GM12892 (cell line): Measurements from ENCODE around the gene NLRC5.

Source experiments
- POLR2A ChIP-seq: IDR thresholded peaks from 2 replicates; pipeline ENCODE4 v1.6.1; 2011; ENCODE audit warnings: low read depth, low read length, control low read depth
- POLR2AphosphoS5 ChIP-seq: IDR thresholded peaks from 2 replicates; pipeline ENCODE4 v1.6.1; 2011; ENCODE audit warnings: low read depth, low read length, control low read depth

DNA sequence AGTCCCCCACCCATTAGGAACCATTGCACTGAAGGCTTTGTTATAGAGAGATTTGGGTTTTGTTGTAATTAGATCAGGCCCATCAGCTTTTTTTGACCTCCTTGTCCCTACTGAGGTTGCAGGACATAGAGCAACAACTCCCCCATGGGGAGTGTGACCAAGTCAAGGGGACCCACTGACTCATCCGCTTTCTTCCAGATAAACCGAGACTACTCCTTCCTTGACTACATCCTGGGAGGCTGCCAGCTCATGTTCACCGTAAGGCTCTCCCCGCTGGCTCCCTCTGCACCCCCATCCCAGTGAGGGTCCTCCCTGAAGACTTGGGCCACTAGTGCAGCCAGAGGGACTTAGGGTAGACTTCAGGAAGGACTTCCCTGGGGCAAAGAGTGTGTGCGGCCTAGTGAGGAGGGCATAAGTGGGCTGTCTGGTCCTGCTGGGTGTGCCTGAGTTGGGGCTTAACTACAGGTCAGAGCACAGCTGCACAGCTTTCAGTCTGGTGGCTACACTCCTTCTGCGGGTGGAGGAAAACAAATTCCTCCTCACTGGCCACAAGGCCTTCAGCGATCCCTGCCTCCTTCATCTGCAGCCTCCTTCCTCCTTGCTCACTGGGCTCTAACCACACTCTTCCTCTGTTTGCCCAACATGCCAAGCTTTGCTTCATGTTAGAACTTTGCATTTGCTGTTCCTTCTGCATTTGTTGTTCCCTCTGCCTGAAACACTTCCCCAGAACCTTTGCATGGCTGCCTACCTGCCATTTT, 134.0 kb downstream of the NLRC5 start:
- TF ChIP-seq POLR2AphosphoS5, result no peak
- TF ChIP-seq POLR2A, result no peak
